HEK293 (cell line): ENCODE measurements around the gene DHX32.

Experiments
- CTCF ChIA-PET: fragments of 350-600 bp; formaldehyde crosslinking; extraction: SDS; loops from one replicate; lab custom pipeline; 2021; ENCODE audit warnings: antibody characterized with exemption; lab: Yijun Ruan, JAX
- POLR2A ChIA-PET: fragments of 300-600 bp; formaldehyde crosslinking; extraction: SDS; loops from one replicate; lab custom pipeline; 2020; ENCODE audit warnings: antibody characterized with exemption, inconsistent platforms; lab: Yijun Ruan, JAX
- H3K27ac ChIP-seq: fragments of 200-500 bp; sonication (Bioruptor generic); 2 replicates; pipeline ENCODE4 v1.5.1; 2014; ENCODE audit warnings: low read depth, low read length, control low read depth, inconsistent platforms; ENCODE audit errors: extremely low read depth
- H3K36me3 ChIP-seq, 2 experiments: fragments of 200-500 bp in 1 of 2; sonication (Bioruptor generic) in 1 of 2; 1 replicate in 1 of 2; 2 replicates in 1 of 2; pipeline ENCODE4 v1.5.1; 2014 to 2017; ENCODE audit warnings: inconsistent platforms in 2 of 2, low read length in 2 of 2; ENCODE audit not compliant: control insufficient read depth in 2 of 2, insufficient read depth in 1 of 2
- H3K4me1 ChIP-seq: fragments of 200-500 bp; sonication (Bioruptor generic); 2 replicates; pipeline ENCODE4 v1.5.1; 2014; ENCODE audit warnings: mild to moderate bottlenecking, low read length, inconsistent platforms; ENCODE audit not compliant: control insufficient read depth, insufficient read depth
- H3K4me3 ChIP-seq: 2 replicates; pipeline ENCODE4 v1.5.1; 2011; ENCODE audit warnings: low read depth, mild to moderate bottlenecking, control low read depth, low read length, moderate library complexity
- H3K9me3 ChIP-seq: fragments of 200-500 bp; sonication (Bioruptor generic); 2 replicates; pipeline ENCODE4 v1.5.1; 2014; ENCODE audit warnings: low read depth, low read length, inconsistent platforms; ENCODE audit not compliant: control insufficient read depth, insufficient read depth
- FEZF1 ChIP-seq: fragments of 450-650 bp; formaldehyde crosslinking; IDR thresholded peaks from 2 replicates; pipeline ENCODE4 v1.5.1; 2016; ENCODE audit warnings: missing biosample characterization, missing genetic modification characterization
- OVOL3 ChIP-seq: fragments of 450-650 bp; formaldehyde crosslinking; IDR thresholded peaks from 2 replicates; pipeline ENCODE4 v1.5.1; 2016; ENCODE audit warnings: missing biosample characterization, missing genetic modification characterization
- YY1 ChIP-seq: fragments of 450-650 bp; formaldehyde crosslinking; IDR thresholded peaks from 2 replicates; pipeline ENCODE4 v1.5.1; 2018; ENCODE audit warnings: missing biosample characterization, missing genetic modification characterization
- ZBTB26 ChIP-seq: fragments of 450-650 bp; formaldehyde crosslinking; optimal IDR thresholded peaks from 2 replicates; pipeline ENCODE3; 2016; ENCODE audit warnings: missing biosample characterization, mild to moderate bottlenecking, missing genetic modification characterization
- ZBTB44 ChIP-seq: fragments of 450-650 bp; IDR thresholded peaks from 2 replicates; pipeline ENCODE4 v1.5.1; 2018; ENCODE audit warnings: missing biosample characterization, mild to moderate bottlenecking, missing genetic modification characterization
- ZNF114 ChIP-seq: fragments of 450-650 bp; formaldehyde crosslinking; IDR thresholded peaks from 2 replicates; pipeline ENCODE4 v1.5.0; 2017; ENCODE audit warnings: missing biosample characterization, missing genetic modification characterization
- ZNF132 ChIP-seq: fragments of 450-650 bp; formaldehyde crosslinking; IDR thresholded peaks from 2 replicates; pipeline ENCODE4 v1.5.1; 2017; ENCODE audit warnings: missing biosample characterization, missing genetic modification characterization, borderline replicate concordance
- ZNF155 ChIP-seq: fragments of 450-650 bp; formaldehyde crosslinking; IDR thresholded peaks from 2 replicates; pipeline ENCODE4 v1.5.1; 2016; ENCODE audit warnings: missing biosample characterization, missing genetic modification characterization
- ZNF157 ChIP-seq: fragments of 450-650 bp; formaldehyde crosslinking; IDR thresholded peaks from 2 replicates; pipeline ENCODE4 v1.5.1; 2016; ENCODE audit warnings: missing biosample characterization, missing genetic modification characterization
- ZNF2 ChIP-seq: fragments of 450-650 bp; formaldehyde crosslinking; IDR thresholded peaks from 2 replicates; pipeline ENCODE4 v1.5.1; 2016; ENCODE audit warnings: missing biosample characterization, missing genetic modification characterization
- ZNF280C ChIP-seq: fragments of 450-650 bp; formaldehyde crosslinking; IDR thresholded peaks from 2 replicates; pipeline ENCODE4 v1.5.1; 2016; ENCODE audit warnings: missing biosample characterization, missing genetic modification characterization
- ZNF280D ChIP-seq: fragments of 450-650 bp; formaldehyde crosslinking; IDR thresholded peaks from 2 replicates; pipeline ENCODE4 v1.5.1; 2016; ENCODE audit warnings: missing biosample characterization, missing genetic modification characterization
- ZNF37A ChIP-seq: fragments of 450-650 bp; IDR thresholded peaks from 2 replicates; pipeline ENCODE4 v1.5.1; 2018; ENCODE audit warnings: missing biosample characterization, missing genetic modification characterization
- ZNF518A ChIP-seq: fragments of 450-650 bp; formaldehyde crosslinking; conservative IDR thresholded peaks from 2 replicates; pipeline ENCODE4 v1.5.1; 2016; ENCODE audit warnings: low read depth, missing biosample characterization, missing genetic modification characterization
- ZNF571 ChIP-seq: fragments of 450-650 bp; formaldehyde crosslinking; IDR thresholded peaks from 2 replicates; pipeline ENCODE4 v1.5.0; 2017; ENCODE audit warnings: missing biosample characterization, missing genetic modification characterization
- ZNF624 ChIP-seq: fragments of 450-650 bp; formaldehyde crosslinking; IDR thresholded peaks from 2 replicates; pipeline ENCODE4 v1.5.1; 2017; ENCODE audit warnings: missing biosample characterization, missing genetic modification characterization
- ZNF639 ChIP-seq: fragments of 450-650 bp; formaldehyde crosslinking; IDR thresholded peaks from 2 replicates; pipeline ENCODE4 v1.5.1; 2016; ENCODE audit warnings: missing biosample characterization, missing genetic modification characterization
- ZNF670 ChIP-seq: fragments of 450-650 bp; formaldehyde crosslinking; IDR thresholded peaks from 2 replicates; pipeline ENCODE4 v1.5.1; 2016; ENCODE audit warnings: missing biosample characterization, missing genetic modification characterization, low read depth
- ZSCAN16 ChIP-seq: fragments of 450-650 bp; formaldehyde crosslinking; IDR thresholded peaks from 2 replicates; pipeline ENCODE4 v1.5.1; 2016; ENCODE audit warnings: missing biosample characterization, missing genetic modification characterization

Gene DHX32

GRCh38 chr10:125840406-125840805, 40.7 kb downstream of the DHX32 start (continued):
- no peak for TF ChIP-seq ZNF2 (tag by site-specific recombination)

- ChIA-PET CTCF (no interaction called here), POLR2A (no interaction called here)
- TF ChIP-seq ZBTB26 (tag by site-specific recombination): no peak
- no peak for TF ChIP-seq ZNF155 (tag by site-specific recombination)
- no peak for TF ChIP-seq FEZF1 (tag by site-specific recombination)
- TF ChIP-seq ZBTB44 (tag by site-specific recombination): no peak
- TF ChIP-seq ZNF157 (tag by site-specific recombination): no peak
- TF ChIP-seq ZNF639 (tag by site-specific recombination): no peak
- no peak for TF ChIP-seq ZNF571 (tag by site-specific recombination)
- no peak for TF ChIP-seq ZNF280D (tag by site-specific recombination)
- TF ChIP-seq ZNF37A: no peak
- no peak for TF ChIP-seq ZSCAN16
- no peak for TF ChIP-seq ZNF624 (tag by site-specific recombination)
- TF ChIP-seq ZNF114: no peak
- no peak for TF ChIP-seq ZNF132 (tag by site-specific recombination)
- no peak for TF ChIP-seq ZNF518A (tag by site-specific recombination)
- no peak for TF ChIP-seq OVOL3 (tag by site-specific recombination)
- no peak for TF ChIP-seq ZNF280C (tag by site-specific recombination)
- TF ChIP-seq ZNF670 (tag by site-specific recombination): no peak
- TF ChIP-seq YY1 (tag by site-specific recombination): no peak
- Histone ChIP-seq H3K4me3 (no peak overlapping the region), H3K36me3 (peaks cover 58 to 88% of the 10 kb centered on the region in 2 experiments), H3K9me3 (no peaks in the 10 kb centered on the region), H3K27ac (no peak overlapping the region), H3K4me1 (no peaks in the 10 kb centered on the region)
Observed at GRCh38 chr10:125838802-125839575, 42.1 kb downstream of the DHX32 start.
